ENCODE results near the gene HSD17B11.
A peak's percentile ranks its signal among the peaks of the same experiment; 100 is the strongest.
"Not testable (repeated sequence)": the region's sequence is repeated elsewhere in the genome, so short reads cannot be mapped to it uniquely, and the experiment has no call there.

HSD17B11 gene

GRCh38 chr4:87390891-87391575 lies at the start of gene HSD17B11:
HSD17B11 (minus strand) TSS chr4:87391188; CDS start chr4:87391070, 118 bp downstream.
- DNase-seq = peak; percentile 91

GRCh38 chr4:87433342-87433741 lies 42.4 kb upstream of the HSD17B11 start:
- DNase-seq = no peak

- no peak for DNase-seq
Measured at GRCh38 chr4:87430038-87430437, 39.0 kb upstream of the HSD17B11 start.

- no peak for DNase-seq
Measured at GRCh38 chr4:87428979-87429378, 38.0 kb upstream of the HSD17B11 start.

- DNase-seq = peak; percentile 3
Measured at GRCh38 chr4:87427518-87427868, 36.5 kb upstream of the HSD17B11 start.

- DNase-seq = no peak
Measured at GRCh38 chr4:87426865-87427517, 36.0 kb upstream of the HSD17B11 start.

GRCh38 chr4:87425711-87426110 lies 34.7 kb upstream of the HSD17B11 start:
- no peak for DNase-seq

GRCh38 chr4:87424099-87424543 lies 33.1 kb upstream of the HSD17B11 start:
- DNase-seq = peak; percentile 7

- peak; percentile 14 for DNase-seq
Measured at GRCh38 chr4:87423317-87424098, 32.5 kb upstream of the HSD17B11 start.

GRCh38 chr4:87422104-87423052 lies 31.4 kb upstream of the HSD17B11 start, which contains the start of gene NUDT9:
NUDT9 (plus strand) TSS chr4:87422573; CDS start chr4:87422906, 333 bp downstream.
- peak; percentile 97 for DNase-seq

- no peak for DNase-seq
Measured at GRCh38 chr4:87420276-87420830, 29.4 kb upstream of the HSD17B11 start.

GRCh38 chr4:87419578-87420249 lies 28.7 kb upstream of the HSD17B11 start:
- no peak for DNase-seq

- DNase-seq = not testable (repeated sequence)
Measured at GRCh38 chr4:87418410-87418809, 27.4 kb upstream of the HSD17B11 start.

- no peak for DNase-seq
Measured at GRCh38 chr4:87416965-87417364, 26.0 kb upstream of the HSD17B11 start.

GRCh38 chr4:87414816-87415215 lies 23.8 kb upstream of the HSD17B11 start:
- DNase-seq = no peak

- DNase-seq = no peak
Measured at GRCh38 chr4:87410679-87411078, 19.7 kb upstream of the HSD17B11 start.

GRCh38 chr4:87410157-87410556 lies 19.2 kb upstream of the HSD17B11 start:
- no peak for DNase-seq

GRCh38 chr4:87409420-87409939 lies 18.5 kb upstream of the HSD17B11 start:
- DNase-seq = no peak

GRCh38 chr4:87406902-87407301 lies 15.9 kb upstream of the HSD17B11 start:
- DNase-seq = not testable (repeated sequence)

- no peak for DNase-seq
Measured at GRCh38 chr4:87406462-87406861, 15.5 kb upstream of the HSD17B11 start.

- peak; percentile 26 for DNase-seq
Measured at GRCh38 chr4:87405211-87405820, 14.3 kb upstream of the HSD17B11 start.

Data from fibroblast of skin of right quadriceps (primary cell).